ENCODE measurements around the gene STXBP5L.
"Not testable (repeated sequence)": the region's sequence is repeated elsewhere in the genome, so short reads cannot be mapped to it uniquely, and the experiment has no call there.

The STXBP5L gene

GRCh38 chr3:120908030-120908794 is at the start of gene STXBP5L:
Gene STXBP5L (plus strand): TSS chr3:120908205. CDS start chr3:120909579, 1,374 bp downstream.
- peak; percentile 81 for DNase-seq

GRCh38 chr3:120858521-120858920 is 49.5 kb upstream of the STXBP5L start:
- DNase-seq = no peak

GRCh38 chr3:120864541-120864940 is 43.5 kb upstream of the STXBP5L start:
- no peak for DNase-seq

- DNase-seq = no peak
These were observed 32.5 kb upstream of the STXBP5L start for GRCh38 chr3:120875507-120875906.

GRCh38 chr3:120875989-120876388 is 32.0 kb upstream of the STXBP5L start:
- no peak for DNase-seq

GRCh38 chr3:120879411-120879810 is 28.6 kb upstream of the STXBP5L start:
- no peak for DNase-seq

GRCh38 chr3:120892921-120893320 is 15.1 kb upstream of the STXBP5L start:
- DNase-seq = no peak

- DNase-seq = no peak
These were observed 13.5 kb upstream of the STXBP5L start for GRCh38 chr3:120894316-120895057.

- not testable (repeated sequence) for DNase-seq
These were observed 6.3 kb upstream of the STXBP5L start for GRCh38 chr3:120901716-120902115.

GRCh38 chr3:120903221-120903620 is 4.8 kb upstream of the STXBP5L start:
- no peak for DNase-seq

GRCh38 chr3:120907659-120908029 is 361 bp upstream of the STXBP5L start:
- no peak for DNase-seq

- no peak for DNase-seq
These were observed 993 bp downstream of the STXBP5L start for GRCh38 chr3:120908795-120909601.

- no peak for DNase-seq
These were observed 1.5 kb downstream of the STXBP5L start for GRCh38 chr3:120909602-120909878.

GRCh38 chr3:120926146-120926545 is 18.1 kb downstream of the STXBP5L start:
- no peak for DNase-seq

- DNase-seq = no peak
These were observed 21.0 kb downstream of the STXBP5L start for GRCh38 chr3:120928991-120929390.

GRCh38 chr3:120931593-120931992 is 23.6 kb downstream of the STXBP5L start:
- no peak for DNase-seq

- no peak for DNase-seq
These were observed 48.1 kb downstream of the STXBP5L start for GRCh38 chr3:120956143-120956542.

- DNase-seq = no peak
These were observed 74.8 kb downstream of the STXBP5L start for GRCh38 chr3:120982608-120983320.

GRCh38 chr3:120983321-120983665 is 75.3 kb downstream of the STXBP5L start:
- DNase-seq = no peak

GRCh38 chr3:120983841-120984240 is 75.8 kb downstream of the STXBP5L start:
- no peak for DNase-seq

- no peak for DNase-seq
These were observed 77.2 kb downstream of the STXBP5L start for GRCh38 chr3:120985242-120985641.

GRCh38 chr3:120988994-120989393 is 81.0 kb downstream of the STXBP5L start:
- no peak for DNase-seq

- no peak for DNase-seq
These were observed 110.9 kb downstream of the STXBP5L start for GRCh38 chr3:121018917-121019321.

Data from activated CD8-positive, alpha-beta memory T cell treated with anti-CD3 and anti-CD28 coated beads, Interleukin-2, amount 50 U/mL, for 48 hours (primary cell).